ENCODE results near the gene PGAP3. TPM values are rescaled to one million over a fixed set of nuclear protein-coding genes. Genes with fewer than 3 reads are reported as not detected.

PGAP3 gene
- total RNA-seq, 2 experiments from 2014 or later, result 6.4 to 7.4 TPM

DNA sequence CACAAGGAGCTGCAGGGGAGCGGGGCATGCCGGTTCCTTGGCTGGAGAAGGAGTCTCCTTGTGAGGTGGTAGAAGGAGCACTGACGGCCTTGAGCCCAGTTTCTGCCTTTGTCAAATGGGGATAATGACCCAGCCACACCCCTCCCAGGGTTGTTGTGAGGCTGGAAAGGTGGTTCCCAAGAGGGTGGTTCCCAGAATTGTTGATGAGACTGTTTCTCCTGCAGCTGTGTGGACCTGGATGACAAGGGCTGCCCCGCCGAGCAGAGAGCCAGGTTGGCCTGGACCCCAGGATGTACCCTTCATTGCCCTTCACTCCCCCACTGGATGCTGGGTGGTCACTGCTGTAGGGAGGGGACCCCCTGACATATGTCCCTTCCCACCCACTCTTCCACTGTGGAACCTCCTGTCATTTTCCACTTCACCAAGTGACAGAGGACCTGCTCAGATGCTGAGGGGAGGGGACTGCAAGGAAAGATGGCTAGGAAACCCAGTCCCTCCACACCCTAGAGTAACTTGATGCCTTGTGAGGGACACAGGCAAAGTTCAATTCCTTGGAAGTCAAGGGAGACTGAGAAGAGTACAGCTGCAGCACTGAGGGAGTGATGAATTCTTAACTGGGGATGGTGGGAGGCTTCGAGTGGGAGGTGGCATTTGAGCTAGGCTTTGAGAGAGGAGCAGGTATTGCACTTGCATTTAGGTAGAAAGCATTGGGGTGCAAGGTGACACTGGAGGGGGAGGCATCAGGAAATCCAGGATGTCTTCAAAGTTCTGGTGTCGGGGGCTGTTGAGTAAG lies 31.9 kb upstream of the PGAP3 start:
- Mint-ChIP-seq H3K4me3 (no peak overlapping the region), H3K36me3 (ENCODE audit: low read depth) (no peaks in the 10 kb centered on the region), H3K9me3 (no peaks in the 10 kb centered on the region), H3K27me3 (no peaks in the 10 kb centered on the region), H3K27ac (no peak overlapping the region), H3K4me1 (ENCODE audit: low read depth) (no peaks in the 10 kb centered on the region)
- intact Hi-C loops (cut with micrococcal nuclease), result no loop called here
- ATAC-seq (no peak), DNase-seq (no peak)
- TF ChIP-seq, protein P1, sequence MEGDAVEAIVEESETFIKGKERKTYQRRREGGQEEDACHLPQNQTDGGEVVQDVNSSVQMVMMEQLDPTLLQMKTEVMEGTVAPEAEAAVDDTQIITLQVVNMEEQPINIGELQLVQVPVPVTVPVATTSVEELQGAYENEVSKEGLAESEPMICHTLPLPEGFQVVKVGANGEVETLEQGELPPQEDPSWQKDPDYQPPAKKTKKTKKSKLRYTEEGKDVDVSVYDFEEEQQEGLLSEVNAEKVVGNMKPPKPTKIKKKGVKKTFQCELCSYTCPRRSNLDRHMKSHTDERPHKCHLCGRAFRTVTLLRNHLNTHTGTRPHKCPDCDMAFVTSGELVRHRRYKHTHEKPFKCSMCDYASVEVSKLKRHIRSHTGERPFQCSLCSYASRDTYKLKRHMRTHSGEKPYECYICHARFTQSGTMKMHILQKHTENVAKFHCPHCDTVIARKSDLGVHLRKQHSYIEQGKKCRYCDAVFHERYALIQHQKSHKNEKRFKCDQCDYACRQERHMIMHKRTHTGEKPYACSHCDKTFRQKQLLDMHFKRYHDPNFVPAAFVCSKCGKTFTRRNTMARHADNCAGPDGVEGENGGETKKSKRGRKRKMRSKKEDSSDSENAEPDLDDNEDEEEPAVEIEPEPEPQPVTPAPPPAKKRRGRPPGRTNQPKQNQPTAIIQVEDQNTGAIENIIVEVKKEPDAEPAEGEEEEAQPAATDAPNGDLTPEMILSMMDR (IDR thresholded peaks at IDR 0.05), result no peak
- CTCF ChIA-PET, result interaction anchor here (1.3 to 2.3 kb wide), 2 partner anchors 10 to 66 kb away, joined by 3 to 9 read pairs; partner anchors contain the start of gene MIEN1
- POLR2A ChIA-PET, result interaction anchor here (1.9 kb wide), 1 partner anchor 82 kb away, joined by 5 read pairs; no protein-coding TSS in a partner anchor

- no peaks in the 10 kb centered on the region for H3K27me3 Mint-ChIP-seq
- H3K4me1 Mint-ChIP-seq (ENCODE audit: low read depth), result no peaks in the 10 kb centered on the region
- ChIA-PET CTCF (interaction anchor here (1.0 kb wide), 1 partner anchor 96 kb away, joined by 3 read pairs; no protein-coding TSS in a partner anchor), POLR2A (no interaction called here)
- TF ChIP-seq, protein P1 (IDR thresholded peaks at IDR 0.05), result no peak
- DNase-seq, result no peak
- ATAC-seq, result no peak
- no peak overlapping the region for H3K4me3 Mint-ChIP-seq
- intact Hi-C loops (cut with micrococcal nuclease), result no loop called here
- no peaks in the 10 kb centered on the region for H3K36me3 Mint-ChIP-seq (ENCODE audit: low read depth)
- no peaks in the 10 kb centered on the region for H3K9me3 Mint-ChIP-seq
- no peak overlapping the region for H3K27ac Mint-ChIP-seq
Measured at GRCh38 chr17:39717660-39718059, 29.8 kb upstream of the PGAP3 start.

DNA sequence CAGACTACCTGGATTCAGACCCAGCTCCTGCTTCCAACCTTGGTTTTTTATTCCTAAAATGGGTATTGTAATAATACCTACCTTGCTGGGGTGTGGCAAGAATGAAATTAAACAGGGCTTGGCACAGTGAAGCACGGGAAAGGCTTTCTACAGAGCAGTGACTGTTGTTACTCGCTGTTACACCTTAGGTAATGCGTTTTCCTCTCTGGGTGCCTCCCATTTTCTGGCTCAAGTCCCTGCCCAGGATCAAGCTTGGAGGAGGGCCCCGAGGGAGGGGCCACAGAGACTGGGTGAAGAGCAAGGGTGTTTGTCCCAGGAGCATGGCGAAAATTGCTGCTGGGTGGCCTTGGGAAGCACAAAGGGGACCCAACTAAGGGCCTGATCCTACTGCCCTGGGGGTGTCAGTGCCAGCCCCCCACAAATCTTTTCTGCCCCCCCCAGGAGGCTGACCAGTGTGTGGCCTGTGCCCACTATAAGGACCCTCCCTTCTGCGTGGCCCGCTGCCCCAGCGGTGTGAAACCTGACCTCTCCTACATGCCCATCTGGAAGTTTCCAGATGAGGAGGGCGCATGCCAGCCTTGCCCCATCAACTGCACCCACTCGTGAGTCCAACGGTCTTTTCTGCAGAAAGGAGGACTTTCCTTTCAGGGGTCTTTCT lies 29.2 kb upstream of the PGAP3 start:
- Mint-ChIP-seq H3K36me3 (ENCODE audit: low read depth) (no peaks in the 10 kb centered on the region), H3K4me3 (no peak overlapping the region), H3K27ac (no peak overlapping the region), H3K9me3 (no peaks in the 10 kb centered on the region), H3K4me1 (ENCODE audit: low read depth) (no peaks in the 10 kb centered on the region), H3K27me3 (no peaks in the 10 kb centered on the region)
- TF ChIP-seq, protein P1 (IDR thresholded peaks at IDR 0.05), result no peak
- CTCF ChIA-PET, result interaction anchor here (0.8 to 1.2 kb wide), 2 partner anchors 13 to 63 kb away, joined by 3 to 7 read pairs; partner anchors contain the start of gene MIEN1
- no peak for DNase-seq
- ATAC-seq, result no peak
- intact Hi-C loops (cut with micrococcal nuclease), result no loop called here
- POLR2A ChIA-PET, result no interaction called here

GRCh38 chr17:39716073-39716818 lies 28.4 kb upstream of the PGAP3 start:
- Mint-ChIP-seq H3K4me3 (no peak overlapping the region), H3K4me1 (ENCODE audit: low read depth) (no peaks in the 10 kb centered on the region), H3K9me3 (no peaks in the 10 kb centered on the region), H3K27ac (no peak overlapping the region), H3K36me3 (ENCODE audit: low read depth) (no peaks in the 10 kb centered on the region), H3K27me3 (no peaks in the 10 kb centered on the region)
- ChIA-PET CTCF (interaction anchor here (0.8 to 1.2 kb wide), 2 partner anchors 14 to 62 kb away, joined by 3 to 7 read pairs; partner anchors contain the start of gene MIEN1), POLR2A (no interaction called here)
- ATAC-seq (no peak), DNase-seq (no peak)
- TF ChIP-seq, protein P1 (IDR thresholded peaks at IDR 0.05), result no peak
- intact Hi-C loops (cut with micrococcal nuclease), result no loop called here

Data from activated CD8-positive, alpha-beta T cell treated with anti-CD3 and anti-CD28 coated beads for 36 hours (primary cell).